Loucy (cell line): ENCODE data around the gene PICK1.

Experiments
- H2AFZ ChIP-seq: fragments of 200-600 bp; sonication (generic); 2 replicates; pipeline ENCODE4 v1.6.0; 2016; ENCODE audit warnings: antibody characterized with exemption, mild to moderate bottlenecking, low read length, moderate library complexity
- H3F3A ChIP-seq: fragments of 200-600 bp; 2 replicates; pipeline ENCODE4 v1.6.0; 2016; ENCODE audit warnings: antibody characterized with exemption, low read depth, mild to moderate bottlenecking
- H3K27me3 ChIP-seq: fragments of 200-600 bp; sonication (generic); 2 replicates; pipeline ENCODE4 v1.6.1; 2014; ENCODE audit warnings: low read length, mild to moderate bottlenecking; ENCODE audit not compliant: insufficient read depth, poor library complexity, severe bottlenecking
- H3K36me3 ChIP-seq: fragments of 200-600 bp; sonication (generic); 2 replicates; pipeline ENCODE4 v1.6.1; 2016; ENCODE audit warnings: low read length; ENCODE audit not compliant: insufficient read depth
- H3K4me1 ChIP-seq: fragments of 200-600 bp; sonication (generic); 2 replicates; pipeline ENCODE4 v1.5.1; 2014; ENCODE audit warnings: low read length, mild to moderate bottlenecking; ENCODE audit not compliant: insufficient read depth, poor library complexity, severe bottlenecking
- H3K4me2 ChIP-seq: fragments of 200-600 bp; sonication (generic); 2 replicates; pipeline ENCODE4 v1.6.0; 2014; ENCODE audit warnings: antibody characterized with exemption, low read length, low read depth, mild to moderate bottlenecking; ENCODE audit not compliant: poor library complexity, severe bottlenecking
- H3K4me3 ChIP-seq: fragments of 200-600 bp; sonication (generic); 2 replicates; pipeline ENCODE4 v1.5.1; 2014; ENCODE audit warnings: low read length, mild to moderate bottlenecking, mixed read lengths; ENCODE audit not compliant: poor library complexity, severe bottlenecking
- H3K79me2 ChIP-seq: fragments of 200-600 bp; sonication (generic); 2 replicates; pipeline ENCODE4 v1.6.1; 2014; ENCODE audit warnings: low read length; ENCODE audit not compliant: insufficient read depth
- H3K9ac ChIP-seq: fragments of 200-600 bp; sonication (generic); 2 replicates; pipeline ENCODE4 v1.6.0; 2014; ENCODE audit warnings: mild to moderate bottlenecking, low read depth, low read length, moderate library complexity; ENCODE audit not compliant: poor library complexity, severe bottlenecking
- H3K9me2 ChIP-seq: fragments of 200-600 bp; sonication (generic); replicated peaks from 2 replicates; pipeline ENCODE4 v1.6.1; 2016; ENCODE audit warnings: low read depth, low read length, mixed read lengths
- H3K9me3 ChIP-seq: fragments of 200-600 bp; sonication (generic); 2 replicates; pipeline ENCODE4 v1.6.1; 2014; ENCODE audit warnings: mild to moderate bottlenecking, antibody characterized with exemption, low read length, low read depth; ENCODE audit not compliant: insufficient read depth
- H4K20me1 ChIP-seq: fragments of 200-600 bp; sonication (generic); 2 replicates; pipeline ENCODE4 v1.6.0; 2014; ENCODE audit warnings: antibody characterized with exemption, low read length, mild to moderate bottlenecking; ENCODE audit not compliant: insufficient read depth, poor library complexity, severe bottlenecking
- CTCF ChIP-seq: fragments of 200-600 bp; sonication (generic); conservative IDR thresholded peaks from 2 replicates; pipeline ENCODE4 v1.5.1; 2014; ENCODE audit warnings: mild to moderate bottlenecking, antibody characterized with exemption, low read length
- EZH2phosphoT487 ChIP-seq: fragments of 200-600 bp; IDR thresholded peaks from 2 replicates; pipeline ENCODE4 v1.6.1; 2018; ENCODE audit warnings: antibody characterized with exemption, mild to moderate bottlenecking, moderate library complexity, borderline replicate concordance

PICK1 gene

GRCh38 chr22:38046070-38046748, 11.0 kb upstream of the PICK1 start:
- no peaks in the 10 kb centered on the region for H3K79me2 ChIP-seq
- H3K9ac ChIP-seq, result no peak overlapping the region
- H3K27me3 ChIP-seq, result no peaks in the 10 kb centered on the region
- H3K4me2 ChIP-seq, result no peak overlapping the region
- no peak overlapping the region for H3K4me3 ChIP-seq
- H3F3A ChIP-seq, result no peaks in the 10 kb centered on the region
- peaks cover 14% of the 10 kb centered on the region for H3K4me1 ChIP-seq
- H2AFZ ChIP-seq, result no peak overlapping the region
- no peaks in the 10 kb centered on the region for H3K9me2 ChIP-seq
- no peaks in the 10 kb centered on the region for H3K9me3 ChIP-seq
- no peaks in the 10 kb centered on the region for H3K36me3 ChIP-seq
- H4K20me1 ChIP-seq, result no peaks in the 10 kb centered on the region
- no peak for TF ChIP-seq CTCF
- no peak for TF ChIP-seq EZH2phosphoT487

DNA sequence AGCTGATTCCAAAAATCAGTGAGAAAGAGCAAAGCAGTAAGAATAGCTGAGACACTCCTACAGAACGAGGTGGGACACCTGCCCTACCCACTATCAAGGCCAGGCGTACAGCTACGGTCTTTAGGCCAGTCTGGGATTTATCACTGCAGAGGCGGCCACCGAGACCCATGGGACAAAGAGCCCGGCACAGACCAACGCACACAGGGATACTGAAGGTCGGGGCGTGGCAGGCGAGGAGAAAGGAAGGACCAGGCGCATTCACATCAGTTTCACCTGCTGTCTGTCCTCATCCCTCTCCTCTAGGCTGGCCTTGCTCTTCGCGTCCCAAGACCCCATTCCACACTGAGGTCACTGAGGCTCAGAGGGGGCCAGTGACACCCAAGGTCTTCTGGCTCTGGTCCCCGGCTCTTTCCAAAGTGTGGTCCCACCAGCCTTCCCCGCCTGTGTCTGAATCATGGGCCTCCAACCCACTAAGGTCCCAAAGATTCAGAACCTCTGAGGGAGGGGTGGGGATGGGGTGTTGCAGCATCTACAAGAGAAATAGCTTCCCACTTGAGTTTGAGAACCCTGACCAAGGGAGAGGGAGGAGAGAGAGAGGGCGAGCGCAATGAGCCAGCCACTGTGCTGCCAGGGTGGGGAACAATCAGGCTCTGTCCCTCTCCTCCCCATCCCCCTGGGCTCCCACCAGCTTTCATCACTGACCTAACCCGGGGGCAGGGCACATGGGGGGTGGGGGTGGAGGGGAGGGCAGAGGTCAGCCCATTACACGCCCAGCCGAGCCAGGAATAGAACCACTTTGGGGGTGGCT, 7.2 kb upstream of the PICK1 start:
- TF ChIP-seq CTCF (no peak), EZH2phosphoT487 (no peak)
- H3K79me2 ChIP-seq, result no peaks in the 10 kb centered on the region
- no peak overlapping the region for H2AFZ ChIP-seq
- no peak overlapping the region for H3K4me3 ChIP-seq
- H3K27me3 ChIP-seq, result no peaks in the 10 kb centered on the region
- H3K4me1 ChIP-seq, result no peaks in the 10 kb centered on the region
- no peaks in the 10 kb centered on the region for H3K9me3 ChIP-seq
- H3F3A ChIP-seq, result no peaks in the 10 kb centered on the region
- no peak overlapping the region for H3K9ac ChIP-seq
- H3K36me3 ChIP-seq, result no peaks in the 10 kb centered on the region
- H4K20me1 ChIP-seq, result no peaks in the 10 kb centered on the region
- H3K4me2 ChIP-seq, result no peak overlapping the region
- no peaks in the 10 kb centered on the region for H3K9me2 ChIP-seq

- Histone ChIP-seq H3K9me2 (no peaks in the 10 kb centered on the region), H3K4me1 (no peaks in the 10 kb centered on the region), H3K36me3 (no peaks in the 10 kb centered on the region), H4K20me1 (no peaks in the 10 kb centered on the region), H3K9me3 (no peaks in the 10 kb centered on the region), H3K9ac (no peak overlapping the region), H3K4me3 (no peak overlapping the region), H2AFZ (no peak overlapping the region), H3K4me2 (no peak overlapping the region), H3F3A (no peaks in the 10 kb centered on the region), H3K27me3 (no peaks in the 10 kb centered on the region), H3K79me2 (no peaks in the 10 kb centered on the region)
- TF ChIP-seq EZH2phosphoT487 (no peak), CTCF (no peak)
Measured at GRCh38 chr22:38050720-38051119, 6.5 kb upstream of the PICK1 start.
